Mucosa of gallbladder (tissue), 1 donor: ENCODE results near the gene KCTD20. TPM values are rescaled to one million over a fixed set of nuclear protein-coding genes. Genes with fewer than 3 reads are reported as not detected.
A peak's percentile ranks its signal among the peaks of the same experiment; 100 is the strongest.

Source experiments
- DNase-seq: peaks from one replicate; pipeline ENCODE4 v3.0.0-alpha.2; 2020; ENCODE audit warnings: low spot score
- total RNA-seq: library from RNA; stranded (reverse); gene quantifications from one replicate; pipeline ENCODE4 v1.2.1, GENCODE V29; 2021
- donor health status: DM: no; HTN: no; CAD: no.

KCTD20 gene
- total RNA-seq, 1 donor from 2014 or later, result 37.2 TPM

- DNase-seq, result no peak
Measured at GRCh38 chr6:36492092-36492491, 49.3 kb downstream of the KCTD20 start.

DNA sequence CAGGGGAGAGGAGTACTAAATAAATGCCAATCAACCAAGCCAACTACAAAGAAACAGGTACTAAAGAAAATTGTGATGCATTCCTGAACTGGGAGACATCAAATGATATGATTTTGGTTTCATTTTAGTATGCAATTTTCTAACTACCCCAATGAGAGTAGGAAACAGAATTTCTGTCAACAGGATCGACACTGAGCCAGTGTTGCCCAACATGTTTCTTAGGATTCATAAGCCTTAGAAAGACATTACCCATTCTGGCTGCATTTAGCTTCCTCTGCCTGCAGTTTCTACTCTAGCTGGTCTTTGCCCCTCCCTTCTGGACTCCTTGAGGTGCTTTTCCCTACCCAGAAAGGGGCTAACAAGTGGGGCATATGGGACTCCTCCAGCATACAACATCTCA is 49.8 kb downstream of the KCTD20 start:
- DNase-seq, result no peak

- DNase-seq, result no peak
Measured at GRCh38 chr6:36493319-36493718, 50.5 kb downstream of the KCTD20 start.

DNA sequence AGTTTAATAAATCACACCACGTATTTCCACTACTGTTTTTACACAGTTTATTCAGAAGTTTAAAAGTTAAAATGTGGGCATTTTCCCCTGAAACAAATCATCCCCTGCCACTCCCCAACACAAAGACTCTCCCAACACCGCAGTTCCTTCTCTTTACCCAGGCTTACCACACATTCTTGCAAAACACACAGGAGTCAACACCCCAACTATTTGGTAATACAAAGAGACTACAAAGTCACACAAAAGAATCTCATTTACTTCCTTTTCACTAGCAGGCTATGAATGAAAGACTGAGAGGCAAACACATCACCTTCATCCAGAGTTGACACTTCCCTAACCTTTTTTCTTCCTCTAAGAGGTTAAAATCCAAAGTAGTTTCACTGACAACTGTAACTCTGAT is 51.1 kb downstream of the KCTD20 start:
- no peak for DNase-seq

DNA sequence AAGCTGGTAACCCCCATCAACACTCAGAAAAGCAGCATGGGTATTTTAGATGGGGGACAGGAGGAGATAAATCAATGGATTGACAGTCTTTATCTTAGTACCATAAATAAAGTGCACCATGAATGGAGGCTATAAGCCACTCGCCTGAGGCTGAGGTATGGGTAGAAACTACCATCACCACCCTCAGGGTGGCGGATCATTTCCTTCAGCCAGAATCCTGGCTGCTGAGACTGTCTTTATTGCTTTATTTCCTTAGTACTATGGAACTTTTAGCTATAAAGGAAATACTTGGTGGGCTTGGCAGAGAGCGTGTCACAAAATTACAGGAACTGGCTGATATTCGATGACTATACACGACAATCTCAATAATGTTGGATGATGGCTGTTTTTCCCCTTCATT is 52.3 kb downstream of the KCTD20 start:
- no peak for DNase-seq

GRCh38 chr6:36499918-36500317 is 57.1 kb downstream of the KCTD20 start:
- no peak for DNase-seq

- no peak for DNase-seq
Measured at GRCh38 chr6:36501686-36502085, 58.9 kb downstream of the KCTD20 start.

DNA sequence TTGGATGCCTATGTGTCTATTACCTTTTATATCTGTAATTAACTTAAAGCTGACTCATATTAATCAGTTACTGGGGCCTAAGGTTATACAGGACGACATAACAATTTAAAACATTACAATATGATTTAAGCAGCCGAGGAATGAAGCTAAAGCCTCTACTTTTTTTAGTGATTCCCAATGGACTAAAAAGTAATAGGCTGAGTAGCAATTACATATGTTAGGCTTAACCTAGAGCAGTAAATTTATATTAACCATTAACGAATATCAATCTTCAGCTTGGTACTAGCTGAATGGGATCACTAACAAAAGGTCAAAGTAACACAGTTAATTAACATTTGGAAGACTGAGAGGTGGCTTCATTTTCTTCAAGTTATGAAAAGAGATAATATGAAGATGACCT is 61.4 kb downstream of the KCTD20 start:
- no peak for DNase-seq

GRCh38 chr6:36504982-36505381 is 62.2 kb downstream of the KCTD20 start:
- no peak for DNase-seq

DNA sequence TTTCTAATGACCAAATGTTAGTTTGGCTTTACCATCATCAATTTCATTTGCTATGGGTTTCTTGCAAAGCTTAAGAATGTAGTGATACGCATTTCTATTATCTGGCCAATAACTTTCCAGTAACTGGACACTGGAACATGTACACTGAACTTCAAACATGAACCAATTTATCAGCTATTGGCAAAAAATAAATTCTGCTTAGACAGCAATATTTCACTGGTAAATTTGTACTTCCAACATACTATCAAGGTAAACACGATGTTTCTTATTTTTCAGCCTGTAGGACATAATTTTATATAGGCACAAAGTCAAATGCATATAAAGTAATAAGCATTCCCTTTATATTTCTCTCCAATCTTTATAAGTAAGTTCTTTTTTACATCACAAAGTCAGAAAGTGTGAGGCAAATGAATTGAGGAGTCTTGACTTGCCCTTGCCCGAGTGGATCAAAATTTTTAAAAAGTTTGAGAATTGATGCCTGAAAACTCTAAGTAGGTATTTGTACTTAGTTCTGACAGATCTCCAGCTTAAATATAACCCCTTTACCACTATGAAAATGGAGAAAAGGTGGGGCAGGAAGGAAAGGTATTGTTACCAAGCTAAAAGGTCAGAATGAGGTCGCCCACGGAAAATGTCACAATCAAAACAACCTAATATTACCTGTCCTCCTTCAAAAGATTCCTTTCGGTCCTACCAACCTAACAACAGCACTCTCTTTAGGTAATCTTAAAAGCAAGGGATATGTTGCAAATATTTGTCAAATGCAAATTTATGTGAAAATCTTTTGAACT is 63.1 kb downstream of the KCTD20 start:
- DNase-seq, result no peak

- DNase-seq, result no peak
Measured at GRCh38 chr6:36506611-36507010, 63.8 kb downstream of the KCTD20 start.

GRCh38 chr6:36508532-36508931 is 65.7 kb downstream of the KCTD20 start:
- no peak for DNase-seq

- DNase-seq, result peak; percentile 42
Measured at GRCh38 chr6:36510365-36510764, 67.6 kb downstream of the KCTD20 start.

- DNase-seq, result peak; percentile 61
Measured at GRCh38 chr6:36514554-36515456, 72.0 kb downstream of the KCTD20 start.

- no peak for DNase-seq
Measured at GRCh38 chr6:36515844-36516243, 73.0 kb downstream of the KCTD20 start.

DNA sequence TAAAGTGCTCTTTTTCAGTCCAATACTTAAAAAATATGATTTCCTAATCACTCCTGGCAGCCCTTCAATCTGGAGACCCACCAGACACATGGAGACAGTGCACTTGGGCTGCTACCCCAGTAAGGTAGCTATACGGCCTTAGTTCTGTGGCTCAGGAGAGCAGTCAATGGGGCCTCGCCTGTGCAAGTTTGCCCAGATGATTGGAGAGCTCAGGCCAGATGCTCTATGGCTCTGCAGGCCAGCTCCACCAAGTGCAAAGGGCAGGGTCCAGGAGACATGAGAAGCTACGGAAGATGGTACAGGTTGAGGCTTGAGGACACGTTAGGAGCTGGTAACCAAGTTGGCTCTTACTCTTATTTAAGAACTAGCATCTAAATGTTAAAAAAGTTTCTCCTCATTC is 73.8 kb downstream of the KCTD20 start:
- no peak for DNase-seq

DNA sequence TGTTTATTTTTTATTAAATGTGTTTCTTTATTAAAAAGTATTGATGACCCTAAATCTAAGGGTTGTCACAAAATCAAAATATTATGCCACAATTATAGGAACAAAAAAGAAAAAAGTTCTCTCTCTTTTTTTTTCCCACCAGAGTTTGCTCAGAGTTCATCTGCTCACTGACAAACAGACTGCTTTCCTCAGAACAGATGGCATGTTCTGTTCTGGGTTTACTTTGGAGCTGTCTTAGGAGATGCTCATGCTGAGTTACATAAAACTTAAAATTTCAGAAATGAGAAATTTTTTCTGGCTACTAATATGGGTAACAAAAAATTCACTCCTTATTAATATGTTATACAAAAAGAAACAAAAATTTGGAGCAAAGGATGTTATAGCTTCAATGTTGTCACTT is 74.2 kb downstream of the KCTD20 start:
- no peak for DNase-seq

GRCh38 chr6:36517408-36517807 is 74.6 kb downstream of the KCTD20 start:
- DNase-seq, result no peak

- DNase-seq, result no peak
Measured at GRCh38 chr6:36519352-36519751, 76.6 kb downstream of the KCTD20 start.

DNA sequence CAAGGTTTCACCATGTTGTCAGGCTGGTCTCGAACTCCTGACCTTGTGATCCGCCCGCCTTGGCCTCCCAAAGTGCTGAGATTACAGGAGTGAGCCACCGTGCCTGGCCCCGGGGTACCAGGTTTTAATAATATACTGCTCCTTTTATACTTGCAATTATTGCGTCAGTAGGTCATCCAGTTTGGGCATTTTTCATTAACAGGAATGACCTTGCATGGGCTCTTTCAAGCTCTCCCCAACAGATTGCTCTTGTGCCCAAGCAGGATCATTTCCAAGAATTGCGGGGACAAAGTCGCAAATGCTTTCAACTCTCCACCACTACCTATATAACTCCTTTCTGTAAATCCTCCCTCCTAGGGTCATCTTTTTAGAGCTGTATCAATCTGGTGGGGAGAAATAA is 80.7 kb downstream of the KCTD20 start:
- no peak for DNase-seq

- no peak for DNase-seq
Measured at GRCh38 chr6:36523936-36524499, 81.2 kb downstream of the KCTD20 start.

- no peak for DNase-seq
Measured at GRCh38 chr6:36524871-36525270, 82.1 kb downstream of the KCTD20 start.

DNA sequence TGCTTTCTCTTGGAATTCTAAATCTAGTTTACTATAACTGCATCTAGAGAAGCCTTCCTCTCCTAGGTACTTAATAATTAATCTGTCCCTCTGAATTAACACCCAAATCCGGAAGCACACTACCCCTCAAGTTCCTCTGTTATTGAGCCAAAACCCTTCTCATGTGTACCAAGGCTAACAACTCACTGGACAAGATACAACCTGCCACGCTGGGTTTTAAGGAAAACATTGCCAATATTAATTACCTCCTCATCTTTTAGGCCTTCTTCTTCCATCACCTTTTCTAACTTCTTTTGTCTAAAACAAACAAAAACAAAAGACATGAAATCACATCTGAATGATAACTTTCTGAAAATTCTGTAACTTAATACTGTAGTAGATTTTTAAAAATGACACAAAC is 82.5 kb downstream of the KCTD20 start:
- no peak for DNase-seq
